WTC11 (cell line): Measurements from ENCODE around the gene TIGD7. TPM values are rescaled to one million over a fixed set of nuclear protein-coding genes. Genes with fewer than 3 reads are reported as not detected.

Experiments used
- ATAC-seq: fragments of 200-7000 bp; cut with Tn5 transposase; 2 replicates; pipeline ENCODE4 v1.10.0; 2021; ENCODE audit warnings: mild to moderate bottlenecking, moderate library complexity
- CTCF ChIA-PET: fragments of 300-600 bp; sonication (Branson Sonifier 250); formaldehyde crosslinking; loops from one replicate; lab custom pipeline; 2021; ENCODE audit warnings: antibody characterized with exemption; lab: Charles Lee
- POLR2A ChIA-PET: fragments of 350-600 bp; sonication (Branson Sonifier 250); formaldehyde crosslinking; loops from one replicate; lab custom pipeline; 2021; ENCODE audit warnings: antibody characterized with exemption; lab: Charles Lee
- DNase-seq: peaks from one replicate; pipeline ENCODE4 v3.0.0; 2021; ENCODE audit warnings: low spot score
- H3K27ac Mint-ChIP-seq: 2 replicates; pipeline ENCODE4 v1.8.0; 2021; ENCODE audit warnings: mixed read lengths
- H3K27me3 Mint-ChIP-seq: 2 replicates; pipeline ENCODE4 v1.8.0; 2021; ENCODE audit warnings: low read depth, mild to moderate bottlenecking, moderate library complexity, mixed read lengths
- H3K36me3 Mint-ChIP-seq: 2 replicates; pipeline ENCODE4 v1.8.0; 2021; ENCODE audit warnings: mixed read lengths
- H3K4me1 Mint-ChIP-seq: 2 replicates; pipeline ENCODE4 v1.8.0; 2022; ENCODE audit warnings: mixed read lengths
- H3K4me3 Mint-ChIP-seq: 2 replicates; pipeline ENCODE4 v1.8.0; 2021; ENCODE audit warnings: mild to moderate bottlenecking, moderate library complexity, mixed read lengths
- H3K9me3 Mint-ChIP-seq: 2 replicates; pipeline ENCODE4 v1.8.0; 2021; ENCODE audit warnings: mixed read lengths
- ATF3 ChIP-seq: sonication (generic); formaldehyde crosslinking; conservative IDR thresholded peaks from 2 replicates; pipeline ENCODE4 v1.8.1; 2022; ENCODE audit warnings: mild to moderate bottlenecking, missing genetic modification reagents
- ATF6 ChIP-seq: sonication (generic); formaldehyde crosslinking; IDR thresholded peaks from 2 replicates; pipeline ENCODE4 v1.8.1; 2023; ENCODE audit warnings: mild to moderate bottlenecking, missing genetic modification reagents
- CREM ChIP-seq: sonication (generic); formaldehyde crosslinking; IDR thresholded peaks from 2 replicates; pipeline ENCODE4 v1.8.1; 2022; ENCODE audit warnings: mild to moderate bottlenecking, missing genetic modification reagents, moderate library complexity
- HMGXB4 ChIP-seq: sonication (generic); formaldehyde crosslinking; IDR thresholded peaks from 2 replicates; pipeline ENCODE4 v1.8.1; 2023; ENCODE audit warnings: mild to moderate bottlenecking, moderate library complexity, missing genetic modification reagents
- IRF1 ChIP-seq: sonication (generic); formaldehyde crosslinking; IDR thresholded peaks from 2 replicates; pipeline ENCODE4 v1.8.0; 2023; ENCODE audit warnings: missing genetic modification reagents
- MAX ChIP-seq: sonication (generic); formaldehyde crosslinking; IDR thresholded peaks from 2 replicates; pipeline ENCODE4 v1.8.0; 2022; ENCODE audit warnings: mild to moderate bottlenecking, missing genetic modification reagents
- NFE2L1 ChIP-seq: sonication (generic); formaldehyde crosslinking; IDR thresholded peaks from 2 replicates; pipeline ENCODE4 v1.8.1; 2023; ENCODE audit warnings: missing genetic modification reagents
- NFYB ChIP-seq: sonication (generic); formaldehyde crosslinking; conservative IDR thresholded peaks from 2 replicates; pipeline ENCODE4 v1.8.0; 2022; ENCODE audit warnings: low read depth, missing genetic modification reagents
- NR2C2 ChIP-seq: sonication (generic); formaldehyde crosslinking; IDR thresholded peaks from 2 replicates; pipeline ENCODE4 v1.8.0; 2022; ENCODE audit warnings: mild to moderate bottlenecking, missing genetic modification reagents
- NR3C1 ChIP-seq: sonication (generic); formaldehyde crosslinking; conservative IDR thresholded peaks from 2 replicates; pipeline ENCODE4 v1.8.1; 2023; ENCODE audit warnings: low read depth, mild to moderate bottlenecking, missing genetic modification reagents
- PRDM15 ChIP-seq: sonication (generic); formaldehyde crosslinking; IDR thresholded peaks from 2 replicates; pipeline ENCODE4 v1.8.0; 2022; ENCODE audit warnings: missing genetic modification reagents
- RORB ChIP-seq: fragments of 250-450 bp; sonication (Bioruptor Pico); IDR thresholded peaks from 2 replicates; pipeline ENCODE4 v1.9.0; 2021; ENCODE audit warnings: mild to moderate bottlenecking
- SMAD3 ChIP-seq: sonication (generic); formaldehyde crosslinking; IDR thresholded peaks from 2 replicates; pipeline ENCODE4 v1.8.0; 2022; ENCODE audit warnings: missing genetic modification reagents, mild to moderate bottlenecking, borderline replicate concordance
- SOX15 ChIP-seq: fragments of 250-450 bp; sonication (Bioruptor Pico); IDR thresholded peaks from 2 replicates; pipeline ENCODE4 v1.9.0; 2021; ENCODE audit warnings: mild to moderate bottlenecking
- ZNF121 ChIP-seq: sonication (generic); formaldehyde crosslinking; IDR thresholded peaks from 2 replicates; pipeline ENCODE4 v1.8.0; 2023; ENCODE audit warnings: missing genetic modification reagents
- ZNF317 ChIP-seq: sonication (generic); formaldehyde crosslinking; IDR thresholded peaks from 2 replicates; pipeline ENCODE4 v1.8.1; 2023; ENCODE audit warnings: low read depth, mild to moderate bottlenecking, moderate library complexity, missing genetic modification reagents, borderline replicate concordance
- ZNF396 ChIP-seq: fragments of 250-450 bp; sonication (Bioruptor Pico); IDR thresholded peaks from 2 replicates; pipeline ENCODE4 v1.8.0; 2021; ENCODE audit warnings: mild to moderate bottlenecking, moderate library complexity, borderline replicate concordance
- ZSCAN18 ChIP-seq: fragments of 250-450 bp; sonication (Bioruptor Pico); IDR thresholded peaks from 2 replicates; pipeline ENCODE4 v2.1.2; 2022; ENCODE audit warnings: mild to moderate bottlenecking, moderate library complexity
- total RNA-seq: library from RNA; stranded (reverse); gene quantifications from 3 replicates; pipeline ENCODE4 v1.2.3, GENCODE V29; 2021
- TF ChIP-seq, protein P1 (sequence below): fragments of 250-450 bp; sonication (Bioruptor Pico); IDR thresholded peaks from 2 replicates; pipeline ENCODE4 v1.9.0; 2021; ENCODE audit warnings: mild to moderate bottlenecking
- TF ChIP-seq, protein P2 (sequence below): fragments of 250-450 bp; sonication (Bioruptor Pico); IDR thresholded peaks from 2 replicates; pipeline ENCODE4 v1.8.0; 2021; ENCODE audit warnings: mild to moderate bottlenecking

The TIGD7 gene
- total RNA-seq, 1 experiment from 2014 or later: 7.0 TPM

DNA sequence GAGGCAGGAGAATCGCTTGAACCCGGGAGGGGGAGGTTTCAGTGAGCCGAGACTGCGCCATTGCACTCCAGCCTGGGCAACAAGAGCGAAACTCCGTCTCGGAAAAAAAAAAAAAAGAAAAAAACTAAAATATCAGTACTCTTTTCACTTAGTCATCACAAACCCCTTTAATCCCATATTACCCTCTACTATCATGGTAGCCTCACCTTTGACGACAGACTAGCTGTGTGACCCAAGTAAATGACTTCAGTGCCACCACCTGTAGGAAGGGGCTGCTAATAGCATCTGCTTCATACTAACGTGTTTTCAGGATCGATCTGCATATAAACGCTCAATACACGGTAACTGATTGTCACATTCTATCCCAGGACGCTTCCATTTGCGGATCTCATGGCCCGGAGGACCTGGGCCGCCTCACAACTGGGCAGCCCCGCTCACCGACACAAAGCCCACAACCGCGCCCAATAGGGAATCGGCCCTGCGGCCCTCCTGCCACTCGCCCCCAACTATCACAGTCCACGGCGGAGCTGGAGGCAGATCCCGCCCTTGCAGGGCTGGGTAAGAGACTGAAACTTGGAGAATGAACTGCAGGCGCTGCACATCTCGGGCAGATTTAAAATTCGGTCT lies 23.0 kb downstream of the TIGD7 start:
- ATAC-seq (peak; percentile 61), DNase-seq (peak; percentile 72)
- TF ChIP-seq NR3C1 (CRISPR knock-in tag) (no peak), NFYB (no peak), IRF1 (no peak), ZNF317 (no peak), ZNF396 (CRISPR knock-in tag) (no peak), SMAD3 (no peak), MAX (CRISPR knock-in tag) (no peak), NR2C2 (CRISPR knock-in tag) (no peak), ZSCAN18 (no peak), HMGXB4 (CRISPR knock-in tag) (no peak), ZNF121 (CRISPR knock-in tag) (no peak), RORB (no peak), ATF3 (CRISPR knock-in tag) (no peak), CREM (no peak)
- TF ChIP-seq, protein P1, sequence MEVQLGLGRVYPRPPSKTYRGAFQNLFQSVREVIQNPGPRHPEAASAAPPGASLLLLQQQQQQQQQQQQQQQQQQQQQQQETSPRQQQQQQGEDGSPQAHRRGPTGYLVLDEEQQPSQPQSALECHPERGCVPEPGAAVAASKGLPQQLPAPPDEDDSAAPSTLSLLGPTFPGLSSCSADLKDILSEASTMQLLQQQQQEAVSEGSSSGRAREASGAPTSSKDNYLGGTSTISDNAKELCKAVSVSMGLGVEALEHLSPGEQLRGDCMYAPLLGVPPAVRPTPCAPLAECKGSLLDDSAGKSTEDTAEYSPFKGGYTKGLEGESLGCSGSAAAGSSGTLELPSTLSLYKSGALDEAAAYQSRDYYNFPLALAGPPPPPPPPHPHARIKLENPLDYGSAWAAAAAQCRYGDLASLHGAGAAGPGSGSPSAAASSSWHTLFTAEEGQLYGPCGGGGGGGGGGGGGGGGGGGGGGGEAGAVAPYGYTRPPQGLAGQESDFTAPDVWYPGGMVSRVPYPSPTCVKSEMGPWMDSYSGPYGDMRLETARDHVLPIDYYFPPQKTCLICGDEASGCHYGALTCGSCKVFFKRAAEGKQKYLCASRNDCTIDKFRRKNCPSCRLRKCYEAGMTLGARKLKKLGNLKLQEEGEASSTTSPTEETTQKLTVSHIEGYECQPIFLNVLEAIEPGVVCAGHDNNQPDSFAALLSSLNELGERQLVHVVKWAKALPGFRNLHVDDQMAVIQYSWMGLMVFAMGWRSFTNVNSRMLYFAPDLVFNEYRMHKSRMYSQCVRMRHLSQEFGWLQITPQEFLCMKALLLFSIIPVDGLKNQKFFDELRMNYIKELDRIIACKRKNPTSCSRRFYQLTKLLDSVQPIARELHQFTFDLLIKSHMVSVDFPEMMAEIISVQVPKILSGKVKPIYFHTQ (CRISPR knock-in tag): no peak
- Mint-ChIP-seq H3K27me3 (peaks cover 11% of the 10 kb centered on the region), H3K36me3 (peaks cover 24% of the 10 kb centered on the region), H3K27ac (peak overlapping the region; percentile 93), H3K4me3 (peak overlapping the region; percentile 99), H3K9me3 (peaks cover 6% of the 10 kb centered on the region), H3K4me1 (peaks cover 21% of the 10 kb centered on the region)
- POLR2A ChIA-PET: interaction anchor here (0.5 to 2.3 kb wide), 8 partner anchors 12 to 240 kb away, joined by 3 to 12 read pairs (median 4); partner anchors contain the start of genes TIGD7, ZNF174, ZNF75A and ZSCAN32
- CTCF ChIA-PET: interaction anchor here (0.6 to 2.1 kb wide), 10 partner anchors 10 to 245 kb away, joined by 3 to 19 read pairs (median 4); partner anchors contain the start of gene ZSCAN32

GRCh38 chr16:3281222-3281820 lies 23.9 kb downstream of the TIGD7 start:
- no peak for DNase-seq
- Mint-ChIP-seq H3K9me3 (peaks cover under 1% of the 10 kb centered on the region), H3K4me1 (peaks cover 21% of the 10 kb centered on the region), H3K27me3 (peaks cover 20% of the 10 kb centered on the region), H3K27ac (no peak overlapping the region), H3K4me3 (peak overlapping the region; percentile 99), H3K36me3 (peaks cover 15% of the 10 kb centered on the region)
- ATAC-seq: no peak
- POLR2A ChIA-PET: no interaction called here
- CTCF ChIA-PET: no interaction called here
- TF ChIP-seq PRDM15 (CRISPR knock-in tag) (no peak), NFE2L1 (CRISPR knock-in tag) (no peak), SOX15 (CRISPR knock-in tag) (no peak), ATF6 (CRISPR knock-in tag) (no peak)
- TF ChIP-seq, protein P2, sequence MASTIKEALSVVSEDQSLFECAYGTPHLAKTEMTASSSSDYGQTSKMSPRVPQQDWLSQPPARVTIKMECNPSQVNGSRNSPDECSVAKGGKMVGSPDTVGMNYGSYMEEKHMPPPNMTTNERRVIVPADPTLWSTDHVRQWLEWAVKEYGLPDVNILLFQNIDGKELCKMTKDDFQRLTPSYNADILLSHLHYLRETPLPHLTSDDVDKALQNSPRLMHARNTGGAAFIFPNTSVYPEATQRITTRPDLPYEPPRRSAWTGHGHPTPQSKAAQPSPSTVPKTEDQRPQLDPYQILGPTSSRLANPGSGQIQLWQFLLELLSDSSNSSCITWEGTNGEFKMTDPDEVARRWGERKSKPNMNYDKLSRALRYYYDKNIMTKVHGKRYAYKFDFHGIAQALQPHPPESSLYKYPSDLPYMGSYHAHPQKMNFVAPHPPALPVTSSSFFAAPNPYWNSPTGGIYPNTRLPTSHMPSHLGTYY (CRISPR knock-in tag): no peak
